ENCODE results near the gene INPP5A. TPM values are rescaled to one million over a fixed set of nuclear protein-coding genes. Genes with fewer than 3 reads are reported as not detected.

Gene INPP5A
- total and polyA plus RNA-seq, 2 of the 13 experiments (the other 11 are each of a cell fraction or from before 2014, with no cell fraction given): 17.5 to 37.9 TPM

- no peak overlapping the region for H3K27ac ChIP-seq (ENCODE audit: extremely low read length, insufficient read depth, low read length)
- no peak for TF ChIP-seq CBFB (CRISPR knock-in tag; IDR thresholded peaks at IDR 0.05)
- no peak for TF ChIP-seq ZNF333 (CRISPR knock-in tag; IDR thresholded peaks at IDR 0.05; ENCODE audit: borderline replicate concordance)
- no peak for TF ChIP-seq ZNF343 (CRISPR knock-in tag; IDR thresholded peaks at IDR 0.05)
- no peak for TF ChIP-seq MTA3 (CRISPR knock-in tag; IDR thresholded peaks at IDR 0.05)
- no peak for TF ChIP-seq TMF1 (CRISPR knock-in tag; IDR thresholded peaks at IDR 0.05; ENCODE audit: low read depth)
- no peak for TF ChIP-seq TOE1 (CRISPR knock-in tag; IDR thresholded peaks at IDR 0.05)
- TF ChIP-seq IRF2 (CRISPR knock-in tag; IDR thresholded peaks at IDR 0.05): no peak
- no peak for TF ChIP-seq HOMEZ (CRISPR knock-in tag; IDR thresholded peaks at IDR 0.05; ENCODE audit: low read depth)
- no peak for TF ChIP-seq TRAFD1 (CRISPR knock-in tag; IDR thresholded peaks at IDR 0.05; ENCODE audit: borderline replicate concordance)
- no peak for TF ChIP-seq ZBTB33 (CRISPR knock-in tag; IDR thresholded peaks at IDR 0.05)
- TF ChIP-seq GPN1 (CRISPR knock-in tag; IDR thresholded peaks at IDR 0.05; ENCODE audit: borderline replicate concordance): no peak
- no peak for TF ChIP-seq GTF2F1 (IDR thresholded peaks at IDR 0.05; ENCODE audit: low read length)
- TF ChIP-seq REPIN1 (CRISPR knock-in tag; IDR thresholded peaks at IDR 0.05; ENCODE audit: borderline replicate concordance, low read depth): no peak
- no peak overlapping the region for H3K9ac ChIP-seq (ENCODE audit: insufficient read depth, low read depth, low read length)
- H3K36me3 ChIP-seq (replicated peaks in 1 of 2; ENCODE audit: control insufficient read depth in 1 of 2, insufficient read depth in 2 of 2, low read length in 2 of 2): no peaks in the 10 kb centered on the region; a peak in 2 of 5 replicates
- H3K79me2 ChIP-seq (ENCODE audit: insufficient read depth, low read length): no peaks in the 10 kb centered on the region
- DNase-seq (ENCODE audit: low spot score) (no peak), ATAC-seq (no peak), FAIRE-seq (no peak)
- intact Hi-C loops (cut with micrococcal nuclease; ENCODE audit: unreplicated experiment) (no loop called here), in situ Hi-C loops (cut with HindIII; ENCODE audit: extremely low pct_ligation_motif_present, low pct_unique_long_range_greater_than_20kb) (no loop called here)
- no TSS peak for BruUV-seq (replicated peaks)
- peaks cover 10% of the 10 kb centered on the region for H3K4me1 ChIP-seq (ENCODE audit: insufficient read depth, low read length)
- H3K27me3 ChIP-seq (ENCODE audit: control insufficient read depth in 1 of 2, insufficient read depth in 2 of 2, low read length in 2 of 2): no peaks in the 10 kb centered on the region
- no peak overlapping the region for H3K4me2 ChIP-seq (ENCODE audit: low read depth, low read length)
- H4K20me1 ChIP-seq (ENCODE audit: insufficient read depth, low read length): no peaks in the 10 kb centered on the region
- WGBS (ENCODE audit: low lambda C conversion rate): 95% methylated on average over 11 of the region's 27 CpGs
- no peak overlapping the region for H2AFZ ChIP-seq (ENCODE audit: low read length)
- no peaks in the 10 kb centered on the region for H3K9me3 ChIP-seq (ENCODE audit: low read length)
- H3K4me3 ChIP-seq (replicated peaks in 1 of 3; ENCODE audit: insufficient read depth in 1 of 3, low read depth in 2 of 3, low read length in 3 of 3): no peak overlapping the region
- CTCF ChIA-PET (ENCODE audit: low intra/inter-chr PET ratio, low total read pairs): no interaction called here
- POLR2A ChIA-PET: no interaction called here
Measured at GRCh38 chr10:132742167-132742836, 204.7 kb downstream of the INPP5A start.

Measured in HepG2 (cell line).